Measurements from ENCODE around the gene ATP1B4.

DNA sequence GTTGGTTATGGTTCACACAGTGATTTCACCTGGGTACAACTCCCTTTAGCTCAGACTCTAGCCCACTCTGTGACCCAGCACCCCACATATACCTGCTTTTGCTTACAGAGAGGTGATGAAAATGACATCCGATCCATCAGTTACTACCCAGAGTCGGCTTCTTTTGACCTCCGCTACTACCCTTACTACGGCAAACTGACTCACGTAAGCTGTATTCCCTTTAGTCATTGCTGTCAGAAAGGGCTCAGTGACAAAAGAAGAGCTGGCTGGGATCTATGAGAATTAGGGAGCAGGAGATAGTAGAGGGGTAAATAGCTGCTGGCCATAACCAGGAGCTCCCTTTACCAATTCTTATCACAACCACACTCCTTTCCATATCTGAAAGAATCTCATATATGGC, 16.7 kb downstream of the ATP1B4 start:
- TF ChIP-seq CTCF (IDR thresholded peaks at IDR 0.05; ENCODE audit: low read depth, low read length, poor library complexity, severe bottlenecking) (no peak), EZH2phosphoT487 (IDR thresholded peaks at IDR 0.05; ENCODE audit: borderline replicate concordance, low read length) (no peak)

Data from DOHH2 (cell line).